ENCODE results near the gene SCLY. TPM values are rescaled to one million over a fixed set of nuclear protein-coding genes. Genes with fewer than 3 reads are reported as not detected.

SCLY gene
- total RNA-seq, 1 experiment from 2014 or later = 40.1 TPM

DNA sequence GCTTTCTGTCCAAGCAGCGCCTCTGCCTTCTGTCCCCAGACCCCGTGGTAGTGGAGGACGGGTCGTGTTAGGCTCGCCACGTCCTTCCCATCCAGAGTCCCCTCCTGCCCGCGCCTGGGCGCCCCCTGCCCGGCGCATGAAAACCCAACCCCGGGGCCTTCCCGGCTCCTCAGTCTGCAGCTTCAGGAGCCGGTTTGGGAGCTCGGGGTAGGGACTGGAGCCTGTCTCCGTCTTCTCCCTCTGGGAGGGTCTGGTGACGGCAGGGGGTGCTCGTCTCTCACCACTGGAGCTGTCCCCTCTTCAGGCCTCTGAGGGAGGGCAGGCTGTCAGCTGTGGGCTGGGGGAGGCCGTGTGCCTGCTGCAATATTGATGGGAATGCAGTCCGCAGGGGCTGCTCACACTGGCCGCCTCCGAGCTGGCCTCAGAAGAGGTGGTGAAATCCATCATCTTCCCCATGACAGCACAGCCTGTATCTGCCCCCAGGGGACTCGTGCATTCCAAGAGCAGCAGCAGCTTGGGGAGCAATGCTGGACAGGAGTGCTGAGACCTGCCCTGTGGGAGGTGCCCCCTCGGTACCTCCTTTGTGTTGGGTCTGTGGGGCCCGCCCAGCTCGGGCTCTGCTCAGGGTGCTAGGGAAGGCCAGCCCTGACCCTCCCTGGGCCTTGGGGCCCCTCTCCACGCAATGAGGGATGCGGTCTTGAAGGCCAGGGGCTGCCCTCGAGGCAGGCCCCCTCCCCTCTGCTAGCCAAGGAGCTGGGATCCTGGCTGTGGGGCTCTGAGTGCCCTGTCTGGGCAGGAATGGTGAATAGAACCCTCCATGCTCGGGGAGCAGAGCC, 59.9 kb downstream of the SCLY start:
- Mint-ChIP-seq H3K36me3 (ENCODE audit: insufficient read depth, unreplicated experiment) (no peaks in the 10 kb centered on the region), H3K4me3 (ENCODE audit: unreplicated experiment) (no peak overlapping the region), H3K27me3 (ENCODE audit: insufficient read depth, unreplicated experiment) (peaks cover 25% of the 10 kb centered on the region), H3K9me3 (ENCODE audit: unreplicated experiment) (peaks cover 17% of the 10 kb centered on the region), H3K27ac (ENCODE audit: low read depth, unreplicated experiment) (no peak overlapping the region), H3K4me1 (ENCODE audit: insufficient read depth, unreplicated experiment) (no peaks in the 10 kb centered on the region)
- ChIA-PET CTCF (no interaction called here), POLR2A (no interaction called here)
- intact Hi-C loops (cut with micrococcal nuclease) = no loop called here
- TF ChIP-seq, protein P1, sequence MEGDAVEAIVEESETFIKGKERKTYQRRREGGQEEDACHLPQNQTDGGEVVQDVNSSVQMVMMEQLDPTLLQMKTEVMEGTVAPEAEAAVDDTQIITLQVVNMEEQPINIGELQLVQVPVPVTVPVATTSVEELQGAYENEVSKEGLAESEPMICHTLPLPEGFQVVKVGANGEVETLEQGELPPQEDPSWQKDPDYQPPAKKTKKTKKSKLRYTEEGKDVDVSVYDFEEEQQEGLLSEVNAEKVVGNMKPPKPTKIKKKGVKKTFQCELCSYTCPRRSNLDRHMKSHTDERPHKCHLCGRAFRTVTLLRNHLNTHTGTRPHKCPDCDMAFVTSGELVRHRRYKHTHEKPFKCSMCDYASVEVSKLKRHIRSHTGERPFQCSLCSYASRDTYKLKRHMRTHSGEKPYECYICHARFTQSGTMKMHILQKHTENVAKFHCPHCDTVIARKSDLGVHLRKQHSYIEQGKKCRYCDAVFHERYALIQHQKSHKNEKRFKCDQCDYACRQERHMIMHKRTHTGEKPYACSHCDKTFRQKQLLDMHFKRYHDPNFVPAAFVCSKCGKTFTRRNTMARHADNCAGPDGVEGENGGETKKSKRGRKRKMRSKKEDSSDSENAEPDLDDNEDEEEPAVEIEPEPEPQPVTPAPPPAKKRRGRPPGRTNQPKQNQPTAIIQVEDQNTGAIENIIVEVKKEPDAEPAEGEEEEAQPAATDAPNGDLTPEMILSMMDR (IDR thresholded peaks at IDR 0.05; ENCODE audit: unreplicated experiment) = no peak
- BruUV-seq (replicated peaks) = no TSS peak
- DNase-seq (ENCODE audit: unreplicated experiment) = no peak

DNA sequence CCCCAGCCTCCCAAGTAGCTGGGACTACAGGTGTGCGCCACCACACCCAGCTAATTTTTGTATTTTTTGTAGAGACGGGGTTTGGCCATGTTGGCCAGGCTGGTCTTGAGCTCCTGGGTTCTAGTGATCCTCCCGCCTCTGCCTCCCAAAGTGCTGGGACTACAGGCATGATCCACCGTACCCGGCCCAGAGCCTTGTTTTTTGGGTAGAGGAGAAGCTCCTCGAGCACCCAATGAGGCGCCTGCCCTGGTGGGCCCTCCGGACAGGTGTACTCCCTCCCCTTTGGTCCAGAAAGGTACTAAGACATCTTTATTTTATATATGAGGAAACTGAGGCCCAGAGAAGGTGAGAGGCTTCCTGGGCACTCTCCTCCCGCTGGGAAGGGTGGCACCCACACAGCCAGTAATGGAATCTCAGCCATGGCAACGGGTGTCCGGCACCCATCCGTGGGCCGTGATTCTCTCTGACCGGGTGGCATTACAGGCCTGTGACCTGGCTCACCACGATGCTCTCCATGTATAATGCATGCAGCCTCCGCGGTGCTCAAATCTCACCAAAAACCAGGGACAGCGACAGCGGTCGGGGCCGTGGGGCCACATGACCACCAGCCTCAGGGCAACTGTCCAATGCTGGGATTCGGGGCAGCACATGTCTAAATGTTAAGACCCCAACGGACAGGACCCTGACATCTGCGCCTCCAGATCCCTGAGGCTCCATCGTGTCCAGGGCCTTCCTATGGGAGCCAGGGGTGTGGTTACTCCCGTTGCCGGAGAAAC, 60.9 kb downstream of the SCLY start:
- H3K4me3 Mint-ChIP-seq (ENCODE audit: unreplicated experiment) = no peak overlapping the region
- no peak for DNase-seq (ENCODE audit: unreplicated experiment)
- BruUV-seq (replicated peaks) = no TSS peak
- H3K36me3 Mint-ChIP-seq (ENCODE audit: insufficient read depth, unreplicated experiment) = no peaks in the 10 kb centered on the region
- H3K27me3 Mint-ChIP-seq (ENCODE audit: insufficient read depth, unreplicated experiment) = peaks cover 25% of the 10 kb centered on the region
- ChIA-PET CTCF (no interaction called here), POLR2A (no interaction called here)
- H3K9me3 Mint-ChIP-seq (ENCODE audit: unreplicated experiment) = peaks cover 17% of the 10 kb centered on the region
- H3K4me1 Mint-ChIP-seq (ENCODE audit: insufficient read depth, unreplicated experiment) = no peaks in the 10 kb centered on the region
- TF ChIP-seq, protein P1 (IDR thresholded peaks at IDR 0.05; ENCODE audit: unreplicated experiment) = no peak
- intact Hi-C loops (cut with micrococcal nuclease) = no loop called here
- H3K27ac Mint-ChIP-seq (ENCODE audit: low read depth, unreplicated experiment) = no peak overlapping the region

DNA sequence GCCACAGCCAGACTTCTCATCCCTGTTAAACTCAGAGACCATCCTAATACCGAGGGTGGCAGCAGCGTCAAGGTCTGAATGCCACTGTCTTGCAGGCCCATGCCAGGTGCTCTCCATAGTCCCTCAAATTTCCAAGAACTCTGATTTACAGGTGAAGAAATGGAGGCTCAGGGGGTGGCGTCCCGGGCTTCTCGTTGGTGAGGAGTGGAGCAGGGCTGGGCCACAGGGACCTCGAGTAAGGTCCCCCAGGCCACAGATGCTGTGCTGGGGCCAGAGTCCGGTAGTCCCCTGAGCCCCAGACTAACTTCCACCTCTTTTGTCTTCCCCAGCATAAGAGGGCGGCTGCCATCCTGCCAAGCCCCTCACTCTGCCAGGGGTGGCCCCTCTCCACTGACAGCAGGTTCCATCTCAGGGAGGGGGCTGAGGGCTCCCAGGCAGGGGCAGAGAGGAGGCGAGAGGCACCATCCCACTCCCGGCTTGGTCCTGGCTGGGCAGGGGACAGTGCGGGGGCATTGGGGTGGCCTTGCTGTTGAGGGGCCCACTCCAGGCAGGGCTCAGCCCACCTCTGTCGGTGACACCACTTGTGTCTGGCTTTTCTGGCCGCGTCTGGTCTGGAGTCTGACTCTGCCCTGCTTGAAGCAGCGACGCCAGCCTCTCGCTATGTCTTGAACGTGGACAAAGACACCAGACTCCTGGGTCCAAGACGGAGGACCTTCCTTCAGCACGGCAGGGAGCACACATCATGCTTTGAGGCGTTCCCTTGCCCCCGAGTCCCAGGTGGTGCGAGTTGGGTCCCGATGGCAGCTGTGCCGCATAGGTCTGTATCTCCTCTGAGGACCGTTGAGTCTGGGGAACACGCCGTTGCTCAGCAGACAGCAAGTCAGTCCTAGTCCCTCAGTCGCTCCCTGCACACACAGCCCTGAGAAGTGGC, 61.8 kb downstream of the SCLY start:
- Mint-ChIP-seq H3K27ac (ENCODE audit: low read depth, unreplicated experiment) (no peak overlapping the region), H3K36me3 (ENCODE audit: insufficient read depth, unreplicated experiment) (no peaks in the 10 kb centered on the region), H3K9me3 (ENCODE audit: unreplicated experiment) (peaks cover 14% of the 10 kb centered on the region), H3K4me1 (ENCODE audit: insufficient read depth, unreplicated experiment) (no peaks in the 10 kb centered on the region), H3K27me3 (ENCODE audit: insufficient read depth, unreplicated experiment) (peaks cover 20% of the 10 kb centered on the region), H3K4me3 (ENCODE audit: unreplicated experiment) (no peak overlapping the region)
- DNase-seq (ENCODE audit: unreplicated experiment) = no peak
- CTCF ChIA-PET = no interaction called here
- TF ChIP-seq, protein P1 (IDR thresholded peaks at IDR 0.05; ENCODE audit: unreplicated experiment) = no peak
- no TSS peak for BruUV-seq (replicated peaks)
- intact Hi-C loops (cut with micrococcal nuclease) = no loop called here
- POLR2A ChIA-PET = no interaction called here

Data from MCF 10A (cell line).